ENCODE results near the gene NXNL1. TPM values are rescaled to one million over a fixed set of nuclear protein-coding genes. Genes with fewer than 3 reads are reported as not detected.

NXNL1 gene
- total and polyA plus RNA-seq, 2 of the 13 experiments (the other 11 are each of a cell fraction or from before 2014, with no cell fraction given) = not detected

Other genes with a start within 250 kb of the NXNL1 start
- 9.9 and 10.3 TPM in 2 replicates for gene USE1, start 245.6 kb downstream of the NXNL1 start, total RNA-seq (2016; rRNA removed; fragmentation: Illumina TruSeq; extraction: Trizol)
- gene USE1, start 245.6 kb downstream of the NXNL1 start, polyA plus RNA-seq (2011; rRNA removed) = 16.3 and 17.6 TPM in 2 replicates
- gene OCEL1, start 234.7 kb downstream of the NXNL1 start, total RNA-seq (2016; rRNA removed; fragmentation: Illumina TruSeq; extraction: Trizol) = 10.6 and 13.6 TPM in 2 replicates
- 17.2 and 19.8 TPM in 2 replicates for gene OCEL1, start 234.7 kb downstream of the NXNL1 start, polyA plus RNA-seq (2011; rRNA removed)
- 54.1 and 72.4 TPM in 2 replicates for gene NR2F6, start 215.0 kb downstream of the NXNL1 start, total RNA-seq (2016; rRNA removed; fragmentation: Illumina TruSeq; extraction: Trizol)
- 30.9 and 38.5 TPM in 2 replicates for gene NR2F6, start 215.0 kb downstream of the NXNL1 start, polyA plus RNA-seq (2011; rRNA removed)
- gene USHBP1, start 196.2 kb downstream of the NXNL1 start, total RNA-seq (2016; rRNA removed; fragmentation: Illumina TruSeq; extraction: Trizol) = 0.13 and 0.15 TPM in 2 replicates
- gene USHBP1, start 196.2 kb downstream of the NXNL1 start, polyA plus RNA-seq (2011; rRNA removed) = 1.5 and 1.9 TPM in 2 replicates
- 62.2 and 70.0 TPM in 2 replicates for gene BABAM1, start 193.5 kb downstream of the NXNL1 start, total RNA-seq (2016; rRNA removed; fragmentation: Illumina TruSeq; extraction: Trizol)
- 74.5 and 82.0 TPM in 2 replicates for gene BABAM1, start 193.5 kb downstream of the NXNL1 start, polyA plus RNA-seq (2011; rRNA removed)
- gene ANKLE1, start 179.0 kb downstream of the NXNL1 start, total RNA-seq (2016; rRNA removed; fragmentation: Illumina TruSeq; extraction: Trizol) = 0.22 and 0.69 TPM in 2 replicates
- 1.5 TPM in 2 replicates for gene ANKLE1, start 179.0 kb downstream of the NXNL1 start, polyA plus RNA-seq (2011; rRNA removed)
- gene ABHD8, start 157.5 kb downstream of the NXNL1 start, total RNA-seq (2016; rRNA removed; fragmentation: Illumina TruSeq; extraction: Trizol) = 5.6 and 7.2 TPM in 2 replicates
- 6.3 and 9.9 TPM in 2 replicates for gene ABHD8, start 157.5 kb downstream of the NXNL1 start, polyA plus RNA-seq (2011; rRNA removed)
- 77.3 and 93.6 TPM in 2 replicates for gene MRPL34, start 155.1 kb downstream of the NXNL1 start, total RNA-seq (2016; rRNA removed; fragmentation: Illumina TruSeq; extraction: Trizol)
- gene MRPL34, start 155.1 kb downstream of the NXNL1 start, polyA plus RNA-seq (2011; rRNA removed) = 67.7 and 74.0 TPM in 2 replicates
- 17.5 and 24.5 TPM in 2 replicates for gene DDA1, start 151.4 kb downstream of the NXNL1 start, total RNA-seq (2016; rRNA removed; fragmentation: Illumina TruSeq; extraction: Trizol)
- 26.0 and 26.6 TPM in 2 replicates for gene DDA1, start 151.4 kb downstream of the NXNL1 start, polyA plus RNA-seq (2011; rRNA removed)
- 0.79 and 1.8 TPM in 2 replicates for gene ANO8, start 126.1 kb downstream of the NXNL1 start, total RNA-seq (2016; rRNA removed; fragmentation: Illumina TruSeq; extraction: Trizol)
- gene ANO8, start 126.1 kb downstream of the NXNL1 start, polyA plus RNA-seq (2011; rRNA removed) = 3.5 and 5.1 TPM in 2 replicates
- 21.9 and 30.0 TPM in 2 replicates for gene GTPBP3, start 123.4 kb downstream of the NXNL1 start, total RNA-seq (2016; rRNA removed; fragmentation: Illumina TruSeq; extraction: Trizol)
- gene GTPBP3, start 123.4 kb downstream of the NXNL1 start, polyA plus RNA-seq (2011; rRNA removed) = 17.5 and 19.4 TPM in 2 replicates
- gene PLVAP, start 83.6 kb downstream of the NXNL1 start, total RNA-seq (2016; rRNA removed; fragmentation: Illumina TruSeq; extraction: Trizol) = not detected in 2 replicates
- gene PLVAP, start 83.6 kb downstream of the NXNL1 start, polyA plus RNA-seq (2011; rRNA removed) = 0.26 TPM in 1 of 2 replicates, not detected in the other
- gene CCDC194, start 66.7 kb downstream of the NXNL1 start, total RNA-seq (2016; rRNA removed; fragmentation: Illumina TruSeq; extraction: Trizol) = 0.13 TPM in 1 of 2 replicates, not detected in the other
- gene CCDC194, start 66.7 kb downstream of the NXNL1 start, polyA plus RNA-seq (2011; rRNA removed) = 0.21 and 0.35 TPM in 2 replicates
- 39.1 and 58.8 TPM in 2 replicates for gene BST2, start 55.3 kb downstream of the NXNL1 start, total RNA-seq (2016; rRNA removed; fragmentation: Illumina TruSeq; extraction: Trizol)
- 93.8 and 105 TPM in 2 replicates for gene BST2, start 55.3 kb downstream of the NXNL1 start, polyA plus RNA-seq (2011; rRNA removed)
- gene MVB12A, start 40.9 kb downstream of the NXNL1 start, total RNA-seq (2016; rRNA removed; fragmentation: Illumina TruSeq; extraction: Trizol) = 31.8 and 36.1 TPM in 2 replicates
- 35.7 and 37.3 TPM in 2 replicates for gene MVB12A, start 40.9 kb downstream of the NXNL1 start, polyA plus RNA-seq (2011; rRNA removed)
- gene TMEM221, start 12.3 kb downstream of the NXNL1 start, total RNA-seq (2016; rRNA removed; fragmentation: Illumina TruSeq; extraction: Trizol) = 0.55 and 0.77 TPM in 2 replicates
- 0.27 and 0.33 TPM in 2 replicates for gene TMEM221, start 12.3 kb downstream of the NXNL1 start, polyA plus RNA-seq (2011; rRNA removed)
- gene SLC27A1, start 9.6 kb upstream of the NXNL1 start, total RNA-seq (2016; rRNA removed; fragmentation: Illumina TruSeq; extraction: Trizol) = 1.7 and 4.1 TPM in 2 replicates
- 8.7 and 8.8 TPM in 2 replicates for gene SLC27A1, start 9.6 kb upstream of the NXNL1 start, polyA plus RNA-seq (2011; rRNA removed)
- 33.8 and 36.7 TPM in 2 replicates for gene PGLS, start 50.7 kb upstream of the NXNL1 start, total RNA-seq (2016; rRNA removed; fragmentation: Illumina TruSeq; extraction: Trizol)
- gene PGLS, start 50.7 kb upstream of the NXNL1 start, polyA plus RNA-seq (2011; rRNA removed) = 43.8 and 49.1 TPM in 2 replicates
- 33.3 and 58.0 TPM in 2 replicates for gene COLGALT1, start 94.7 kb upstream of the NXNL1 start, total RNA-seq (2016; rRNA removed; fragmentation: Illumina TruSeq; extraction: Trizol)
- 196 and 211 TPM in 2 replicates for gene COLGALT1, start 94.7 kb upstream of the NXNL1 start, polyA plus RNA-seq (2011; rRNA removed)
- 0.07 and 0.11 TPM in 2 replicates for gene UNC13A, start 227.4 kb upstream of the NXNL1 start, total RNA-seq (2016; rRNA removed; fragmentation: Illumina TruSeq; extraction: Trizol)
- gene UNC13A, start 227.4 kb upstream of the NXNL1 start, polyA plus RNA-seq (2011; rRNA removed) = 0.34 and 0.45 TPM in 2 replicates

All from HepG2 (cell line).